SK-MEL-5 (cell line): ENCODE measurements around the gene ADAMTS4. TPM values are rescaled to one million over a fixed set of nuclear protein-coding genes. Genes with fewer than 3 reads are reported as not detected.

Experiments used
- DNase-seq: peaks from one replicate; pipeline ENCODE4 v3.0.0-alpha.2; 2016; ENCODE audit warnings: low read depth, low spot score
- in situ Hi-C: cut with HindIII; loops from 2 replicates; pipeline ENCODE4 v1.10.0; 2016; ENCODE audit warnings: low sequenced_read_pairs, high pct_unique_total_duplicates, low pct_unique_long_range_greater_than_20kb
- total RNA-seq: library from RNA; depleted of rRNA; stranded (reverse); fragments of >200 nt; shearing (Covaris generic); gene quantifications from 2 replicates; pipeline ENCODE4 v1.2.3, GENCODE V29; 2014

ADAMTS4 gene
- total RNA-seq, 1 experiment from 2014 or later, result 0.03 TPM

- in situ Hi-C loops, result no loop called here
- peak; percentile 98 for DNase-seq
Measured at GRCh38 chr1:161165742-161166668, 32.8 kb downstream of the ADAMTS4 start, which contains the start of gene PPOX. Gene PPOX (plus strand): TSS chr1:161166426. CDS start chr1:161166848, 422 bp downstream.

DNA sequence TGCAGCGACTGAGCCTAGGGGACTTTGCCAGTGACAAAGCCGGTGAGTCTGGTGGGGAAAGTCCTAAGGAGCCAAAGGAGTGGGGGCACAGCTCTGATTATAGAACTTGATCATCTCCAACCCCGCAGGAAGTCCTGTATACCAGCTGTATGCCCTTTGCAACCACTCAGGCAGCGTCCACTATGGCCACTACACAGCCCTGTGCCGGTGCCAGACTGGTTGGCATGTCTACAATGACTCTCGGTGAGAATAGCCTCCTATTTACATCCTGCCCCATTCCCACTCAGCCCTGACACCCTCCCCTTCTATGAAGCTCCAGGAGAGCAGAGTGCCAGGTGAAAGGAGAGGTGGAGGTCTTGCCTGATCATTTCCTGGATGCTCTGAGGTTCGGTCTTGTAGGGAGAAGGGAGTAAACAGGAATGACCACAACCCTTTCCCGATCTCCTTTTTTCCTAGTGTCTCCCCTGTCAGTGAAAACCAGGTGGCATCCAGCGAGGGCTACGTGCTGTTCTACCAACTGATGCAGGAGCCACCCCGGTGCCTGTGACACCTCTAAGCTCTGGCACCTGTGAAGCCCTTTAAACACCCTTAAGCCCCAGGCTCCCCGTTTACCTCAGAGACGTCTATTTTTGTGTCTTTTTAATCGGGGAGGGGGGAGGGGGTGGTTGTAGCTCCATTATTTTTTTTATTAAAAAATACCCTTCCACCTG lies 33.8 kb downstream of the ADAMTS4 start:
- DNase-seq, result no peak
- in situ Hi-C loops, result no loop called here

DNA sequence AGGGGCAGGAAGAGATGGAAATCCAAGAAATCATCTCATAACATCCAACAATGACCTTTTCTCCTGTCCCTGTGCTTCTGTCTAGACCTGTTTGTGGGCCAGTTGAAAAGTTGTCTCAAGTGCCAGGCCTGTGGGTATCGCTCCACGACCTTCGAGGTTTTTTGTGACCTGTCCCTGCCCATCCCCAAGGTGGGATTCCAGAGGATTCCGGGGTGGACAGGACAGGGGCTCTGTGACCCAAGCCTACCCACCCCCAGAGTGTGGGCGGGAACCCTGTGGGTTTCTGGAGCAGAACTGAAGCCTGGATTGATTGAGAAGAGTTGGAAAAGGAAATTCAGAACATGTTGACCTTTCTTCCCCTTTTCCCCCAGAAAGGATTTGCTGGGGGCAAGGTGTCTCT lies 35.1 kb downstream of the ADAMTS4 start:
- no peak for DNase-seq
- in situ Hi-C loops, result no loop called here

DNA sequence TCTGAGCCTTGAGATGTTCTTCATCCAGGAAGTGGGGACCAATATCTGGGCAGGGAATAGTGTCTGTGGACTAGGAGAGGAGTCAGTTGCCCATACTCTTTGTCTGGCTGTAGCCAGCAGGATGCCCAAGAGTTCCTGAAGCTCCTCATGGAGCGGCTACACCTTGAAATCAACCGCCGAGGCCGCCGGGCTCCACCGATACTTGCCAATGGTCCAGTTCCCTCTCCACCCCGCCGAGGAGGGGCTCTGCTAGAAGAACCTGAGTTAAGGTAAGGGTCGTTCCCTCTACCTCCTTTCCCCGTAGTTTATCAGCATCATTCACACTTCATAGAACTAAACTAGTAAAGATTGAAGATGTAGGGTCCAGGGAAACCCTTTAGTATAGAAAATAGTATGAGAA lies 36.0 kb downstream of the ADAMTS4 start:
- no peak for DNase-seq
- in situ Hi-C loops, result no loop called here

GRCh38 chr1:161162052-161162451 lies 36.8 kb downstream of the ADAMTS4 start:
- DNase-seq, result no peak
- in situ Hi-C loops, result no loop called here

DNA sequence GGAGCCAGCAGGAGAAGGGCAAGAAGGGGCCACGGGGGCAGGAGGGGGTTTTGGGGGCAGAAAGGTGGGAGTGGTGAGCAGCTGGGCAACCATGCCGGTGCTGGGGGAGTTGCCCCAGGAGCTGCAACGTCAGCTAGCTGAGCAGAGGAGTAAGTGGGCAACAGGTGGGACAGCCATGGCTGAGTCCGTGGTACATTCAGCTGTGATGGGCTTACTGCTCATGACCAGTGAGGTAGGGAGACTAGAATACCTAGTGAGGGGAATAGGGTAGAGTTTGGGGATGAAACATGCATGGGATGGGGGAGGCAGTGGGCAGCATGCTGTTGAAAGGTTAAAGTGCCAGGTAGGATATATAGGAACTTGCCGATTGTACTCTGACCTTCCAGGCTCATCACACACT lies 37.2 kb downstream of the ADAMTS4 start:
- in situ Hi-C loops, result no loop called here
- no peak for DNase-seq

GRCh38 chr1:161160671-161161145 lies 38.1 kb downstream of the ADAMTS4 start:
- in situ Hi-C loops, result no loop called here
- no peak for DNase-seq

- in situ Hi-C loops, result no loop called here
- no peak for DNase-seq
Measured at GRCh38 chr1:161159913-161160243, 39.0 kb downstream of the ADAMTS4 start.

DNA sequence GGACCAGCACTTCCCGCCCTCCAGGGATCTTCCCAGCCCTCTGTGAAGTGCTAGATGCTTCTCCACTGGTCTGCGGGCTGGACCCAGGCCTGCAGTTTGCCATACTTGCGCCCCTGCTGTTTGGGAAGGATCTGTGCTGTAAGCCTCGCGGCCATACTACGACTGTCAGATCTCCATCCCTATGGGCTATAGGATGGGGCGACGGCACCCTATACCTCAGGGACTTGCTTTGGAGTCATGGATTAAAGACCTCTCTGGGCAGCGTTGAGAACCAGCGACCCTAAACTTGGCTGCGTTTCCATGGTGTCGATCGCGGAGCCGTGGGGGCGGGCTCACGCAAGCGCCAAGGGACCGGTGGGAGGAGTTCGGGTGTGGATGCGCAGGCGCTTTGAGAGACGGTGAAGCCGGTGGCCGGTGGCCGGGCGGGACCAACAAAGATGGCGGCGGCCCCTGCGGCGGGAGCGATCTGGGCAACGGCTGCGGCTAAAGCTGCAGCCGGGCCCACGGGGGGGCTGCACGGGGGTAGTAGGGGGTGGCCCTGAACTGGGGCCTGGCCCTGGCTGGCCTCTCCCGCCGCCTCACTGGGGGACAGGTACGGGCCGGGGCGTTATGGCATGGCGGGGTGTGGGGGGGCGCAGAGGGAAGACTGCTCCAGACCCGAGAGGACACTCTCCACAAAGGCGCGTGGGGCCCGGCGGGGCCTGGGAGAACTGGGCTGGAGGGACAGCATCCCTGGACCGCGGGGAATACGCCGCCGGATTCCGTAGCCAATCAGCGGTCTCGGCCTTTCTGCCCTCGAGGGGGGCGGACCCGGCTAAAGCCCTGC lies 39.6 kb downstream of the ADAMTS4 start, which contains the start of gene USP21:
Gene USP21, plus strand, starts transcription at position 414 of the 826 bp plus-strand sequence. CDS start 1,141 bp downstream, outside the sequence.
- in situ Hi-C loops, result no loop called here
- peak; percentile 91 for DNase-seq

GRCh38 chr1:161158316-161159010 lies 40.4 kb downstream of the ADAMTS4 start:
- in situ Hi-C loops, result no loop called here
- DNase-seq, result no peak

DNA sequence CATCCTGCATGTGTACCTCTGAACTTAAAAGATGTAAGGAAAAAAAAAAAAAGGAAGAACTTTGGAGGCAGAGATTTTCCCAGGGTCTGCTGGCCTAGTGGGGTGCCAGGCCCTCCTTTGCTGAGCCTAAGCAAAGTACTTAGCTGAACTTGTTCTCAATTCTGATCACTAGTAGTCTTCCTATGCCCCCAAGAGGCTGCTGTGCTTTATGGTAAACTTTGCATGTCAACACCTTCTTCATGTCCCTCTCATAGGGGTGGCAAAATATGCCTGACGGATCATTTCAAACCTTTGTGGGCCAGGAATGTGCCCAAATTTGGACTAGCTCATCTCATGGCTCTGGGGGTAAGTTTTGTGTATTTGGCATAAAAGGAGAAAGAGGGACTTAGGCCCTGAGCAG lies 41.0 kb downstream of the ADAMTS4 start:
- in situ Hi-C loops, result no loop called here
- DNase-seq, result no peak

DNA sequence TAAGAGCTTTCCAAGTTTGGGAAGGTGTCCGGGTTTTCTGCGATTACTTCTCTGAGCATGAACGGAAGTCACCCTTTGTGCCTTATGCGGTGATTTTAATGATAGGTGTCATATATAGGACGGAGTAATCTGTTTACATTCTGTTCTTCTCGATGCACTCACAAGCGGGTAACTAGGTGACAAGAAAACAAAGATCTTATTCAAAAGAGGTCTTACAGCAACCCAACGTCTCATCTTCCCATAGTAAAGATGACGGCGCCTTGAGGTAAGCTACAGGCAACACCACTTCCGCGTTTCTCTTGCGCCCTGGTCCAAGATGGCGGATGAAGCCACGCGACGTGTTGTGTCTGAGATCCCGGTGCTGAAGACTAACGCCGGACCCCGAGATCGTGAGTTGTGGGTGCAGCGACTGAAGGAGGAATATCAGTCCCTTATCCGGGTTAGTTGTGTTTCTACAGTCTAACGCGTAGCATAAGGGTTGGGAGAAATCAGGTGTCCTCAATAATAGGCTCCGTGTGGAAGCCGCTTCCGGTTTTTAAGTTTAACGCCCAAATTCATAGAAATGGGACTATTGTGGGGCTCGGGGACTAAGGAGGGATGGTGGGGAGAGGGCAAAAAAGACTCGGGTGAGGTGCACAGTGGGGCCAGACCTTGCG lies 45.0 kb downstream of the ADAMTS4 start, which contains the start of gene UFC1:
Gene UFC1, plus strand, starts transcription at position 297 of the 656 bp plus-strand sequence. Its CDS starts 20 bp downstream, at position 317.
- DNase-seq, result peak; percentile 94
- in situ Hi-C loops, result no loop called here

DNA sequence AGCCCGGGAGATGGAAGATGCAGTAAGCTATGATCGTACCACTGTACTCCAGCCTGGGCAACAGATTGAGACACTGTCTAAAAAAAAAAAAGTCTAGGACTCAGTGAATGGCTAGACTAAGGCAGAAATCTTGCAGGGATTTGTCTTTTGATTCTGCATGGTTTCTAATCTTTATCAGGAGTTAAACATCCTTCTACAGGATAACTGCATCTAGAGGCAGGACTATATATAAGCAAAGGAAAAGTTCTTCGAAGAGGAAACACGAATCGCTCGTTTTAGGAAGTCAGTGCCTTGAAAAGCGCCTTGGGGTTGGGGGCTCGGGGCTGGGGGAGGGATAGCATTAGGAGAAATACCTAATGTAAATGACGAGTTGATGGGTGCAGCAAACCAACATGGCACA lies 45.7 kb downstream of the ADAMTS4 start:
- DNase-seq, result no peak
- in situ Hi-C loops, result no loop called here

GRCh38 chr1:161145832-161146231 lies 53.0 kb downstream of the ADAMTS4 start:
- no peak for DNase-seq
- in situ Hi-C loops, result no loop called here

- in situ Hi-C loops, result no loop called here
- DNase-seq, result no peak
Measured at GRCh38 chr1:161140755-161141400, 58.0 kb downstream of the ADAMTS4 start.

- in situ Hi-C loops, result no loop called here
- DNase-seq, result peak; percentile 63
Measured at GRCh38 chr1:161139766-161140165, 59.1 kb downstream of the ADAMTS4 start.
